GM18861 (cell line): Measurements from ENCODE around the gene ARL6IP6.

Source experiments
- ATAC-seq: cut with Tn5 transposase; IDR thresholded peaks from one replicate; pipeline ENCODE4 v1.9.1; 2021; ENCODE audit not compliant: unreplicated experiment

ARL6IP6 gene

GRCh38 chr2:152718076-152718908, at the start of gene ARL6IP6:
ARL6IP6 (plus strand) TSS chr2:152718620; CDS start chr2:152718625, 5 bp downstream.
- peak; percentile 59 for ATAC-seq

- no peak for ATAC-seq
Observed at GRCh38 chr2:152674334-152674733, 44.1 kb upstream of the ARL6IP6 start.

- ATAC-seq = no peak
Observed at GRCh38 chr2:152676461-152676860, 42.0 kb upstream of the ARL6IP6 start.

- ATAC-seq = no peak
Observed at GRCh38 chr2:152678808-152679207, 39.6 kb upstream of the ARL6IP6 start.

GRCh38 chr2:152682663-152683062, 35.8 kb upstream of the ARL6IP6 start:
- ATAC-seq = no peak

- ATAC-seq = no peak
Observed at GRCh38 chr2:152683400-152683799, 35.0 kb upstream of the ARL6IP6 start.

- ATAC-seq = no peak
Observed at GRCh38 chr2:152686321-152686720, 32.1 kb upstream of the ARL6IP6 start.

GRCh38 chr2:152693033-152693432, 25.4 kb upstream of the ARL6IP6 start:
- ATAC-seq = peak; percentile 78

GRCh38 chr2:152694161-152694661, 24.2 kb upstream of the ARL6IP6 start:
- peak; percentile 61 for ATAC-seq

GRCh38 chr2:152695763-152696162, 22.7 kb upstream of the ARL6IP6 start:
- no peak for ATAC-seq

GRCh38 chr2:152696476-152696875, 21.9 kb upstream of the ARL6IP6 start:
- no peak for ATAC-seq

- no peak for ATAC-seq
Observed at GRCh38 chr2:152701198-152701597, 17.2 kb upstream of the ARL6IP6 start.

GRCh38 chr2:152706477-152707021, 11.9 kb upstream of the ARL6IP6 start:
- no peak for ATAC-seq

GRCh38 chr2:152708742-152709141, 9.7 kb upstream of the ARL6IP6 start:
- ATAC-seq = no peak

- no peak for ATAC-seq
Observed at GRCh38 chr2:152710713-152711112, 7.7 kb upstream of the ARL6IP6 start.

GRCh38 chr2:152715112-152715511, 3.3 kb upstream of the ARL6IP6 start:
- ATAC-seq = no peak

- no peak for ATAC-seq
Observed at GRCh38 chr2:152715854-152716428, 2.5 kb upstream of the ARL6IP6 start.

GRCh38 chr2:152716805-152717227, 1.6 kb upstream of the ARL6IP6 start:
- ATAC-seq = no peak

GRCh38 chr2:152717228-152718075, 968 bp upstream of the ARL6IP6 start, which contains the start of gene PRPF40A:
PRPF40A (minus strand) TSS chr2:152717461; CDS start chr2:152717439, 22 bp downstream.
- ATAC-seq = peak; percentile 74

GRCh38 chr2:152718909-152719645, 657 bp downstream of the ARL6IP6 start:
- peak; percentile 25 for ATAC-seq
